Measurements from ENCODE around the gene JHY.
"Not testable (repeated sequence)": the region's sequence is repeated elsewhere in the genome, so short reads cannot be mapped to it uniquely, and the experiment has no call there.

JHY gene

DNA sequence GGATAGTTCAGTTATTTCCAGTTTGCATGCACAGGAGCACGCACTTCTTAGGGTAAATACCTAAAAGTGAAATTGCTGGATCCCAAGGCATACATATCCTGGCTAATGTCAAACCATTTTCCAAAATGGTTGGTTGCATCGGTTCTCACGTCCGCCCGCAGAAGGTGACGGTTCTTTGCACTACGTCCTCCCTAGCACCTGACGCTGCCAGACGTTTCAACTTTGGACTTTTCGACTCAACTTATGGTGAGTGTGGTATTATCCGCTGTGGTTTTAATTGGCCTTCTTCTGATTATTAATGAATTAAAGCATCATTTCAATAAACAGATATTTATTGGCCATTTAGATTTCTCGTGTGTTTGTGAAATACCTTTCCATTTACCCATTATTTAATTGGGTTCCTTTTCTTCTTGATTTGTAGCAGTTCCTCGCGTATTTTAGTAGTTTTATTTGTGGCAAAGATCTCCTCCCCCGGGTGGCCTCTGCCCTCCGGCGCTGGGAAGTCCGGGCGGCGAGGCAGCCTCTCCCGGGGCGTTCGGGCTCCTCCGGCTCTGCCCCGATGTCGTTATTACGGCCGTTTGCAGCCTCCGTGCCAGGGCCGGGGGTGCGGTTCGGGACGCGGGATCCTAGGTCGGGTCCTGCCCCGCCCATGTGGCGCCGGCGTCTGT is at the start of gene JHY:
TSS of gene JHY (plus strand) at position 571 of the 668 bp plus-strand sequence. CDS start 3,091 bp downstream, outside the sequence.
- DNase-seq, result no peak

GRCh38 chr11:122833846-122834464 is 48.6 kb upstream of the JHY start:
- no peak for DNase-seq

DNA sequence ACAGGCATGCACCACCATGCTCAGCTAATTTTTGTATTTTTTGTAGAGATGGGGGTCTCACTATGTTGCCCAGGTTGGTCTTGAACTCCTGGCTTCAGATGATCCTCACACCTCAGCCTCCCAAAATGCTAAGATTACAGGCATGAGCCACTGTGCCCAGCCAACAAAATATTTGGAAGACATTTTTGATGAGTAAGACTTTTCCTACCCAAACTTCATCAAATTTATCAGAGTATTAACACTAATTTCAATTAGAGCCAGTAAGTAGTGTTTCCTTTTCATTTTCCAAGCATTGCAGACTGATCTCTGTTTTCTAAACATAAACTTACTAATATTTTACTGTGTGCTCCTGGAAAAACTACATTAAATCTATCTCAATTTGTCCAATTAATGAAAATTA is 45.6 kb upstream of the JHY start:
- no peak for DNase-seq

GRCh38 chr11:122837528-122838346 is 44.8 kb upstream of the JHY start:
- no peak for DNase-seq

DNA sequence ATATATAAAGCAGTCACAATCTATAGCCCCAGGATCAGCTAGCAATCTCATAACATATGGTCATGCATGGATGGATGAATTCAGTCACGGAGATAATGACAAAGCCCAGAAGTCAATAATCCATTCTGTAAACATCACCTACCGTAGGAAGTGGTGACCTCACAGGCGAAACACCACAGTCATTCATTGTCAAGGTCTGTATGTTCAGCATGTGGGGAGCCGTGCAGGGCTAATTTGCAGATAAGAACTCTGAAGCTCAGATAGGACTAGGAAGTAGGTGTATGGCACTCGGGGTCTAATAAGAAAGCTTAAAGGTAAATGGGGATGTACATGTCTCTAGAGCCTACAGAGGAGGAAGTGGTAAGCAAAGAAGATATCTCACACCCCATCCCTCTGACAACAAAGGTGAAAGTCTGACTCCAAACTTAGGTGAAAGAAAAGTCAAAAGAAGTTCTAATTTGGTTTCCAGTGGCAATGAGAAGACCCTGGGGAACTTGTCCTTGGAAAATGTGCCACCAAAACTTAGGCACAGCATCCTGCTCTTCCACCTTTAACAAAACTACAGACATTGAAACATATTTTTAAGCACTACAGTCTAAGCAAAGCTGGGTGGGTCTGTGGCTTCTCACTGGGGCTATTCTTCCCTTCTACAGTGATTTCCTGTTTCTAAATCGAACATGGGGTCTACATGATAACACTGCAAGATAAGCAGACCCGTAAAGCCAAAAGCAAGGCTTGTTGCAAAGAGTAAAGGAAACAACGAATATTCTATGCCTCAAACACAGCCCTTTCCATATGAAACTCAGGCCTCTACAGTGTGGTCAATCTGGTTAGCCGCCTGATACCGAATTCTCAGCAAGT is 39.0 kb upstream of the JHY start:
- DNase-seq, result peak; percentile 5

DNA sequence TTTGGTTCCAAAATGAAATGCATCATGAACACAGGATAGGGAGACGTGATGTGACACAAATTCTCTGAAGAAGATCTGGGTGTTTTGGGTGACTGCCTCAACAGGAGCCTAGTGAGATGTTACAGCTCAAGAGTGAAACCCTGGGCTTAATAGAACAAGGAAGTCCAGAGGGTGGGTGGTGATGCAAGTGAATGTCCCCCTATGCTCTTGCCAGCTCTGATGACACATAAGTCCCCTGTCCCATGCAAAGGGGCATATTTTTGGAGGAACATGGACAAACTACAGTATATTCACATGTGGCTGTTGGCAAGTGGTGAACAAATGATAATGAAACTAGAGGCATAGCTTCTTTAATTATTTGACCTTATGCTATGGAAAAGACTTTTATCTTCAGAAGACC is 35.1 kb upstream of the JHY start:
- DNase-seq, result no peak

DNA sequence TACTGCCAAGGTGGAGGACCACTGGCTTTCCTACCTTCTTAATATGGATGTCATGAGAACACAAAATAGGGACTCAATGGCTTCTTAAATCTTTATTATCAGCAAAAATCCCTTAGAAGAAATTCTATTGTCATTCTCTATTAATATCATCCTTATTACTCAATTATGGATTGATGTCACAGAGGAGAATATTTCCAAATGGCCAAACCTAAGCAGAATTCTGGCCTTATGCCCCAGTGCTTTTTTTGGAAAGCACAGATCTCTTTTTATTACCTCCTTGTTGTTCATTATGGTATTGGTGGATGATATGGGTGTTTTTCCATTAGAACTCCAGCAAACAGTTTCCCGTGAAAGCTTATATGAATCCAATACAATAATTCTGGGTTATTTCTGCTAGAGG is 34.4 kb upstream of the JHY start:
- no peak for DNase-seq

DNA sequence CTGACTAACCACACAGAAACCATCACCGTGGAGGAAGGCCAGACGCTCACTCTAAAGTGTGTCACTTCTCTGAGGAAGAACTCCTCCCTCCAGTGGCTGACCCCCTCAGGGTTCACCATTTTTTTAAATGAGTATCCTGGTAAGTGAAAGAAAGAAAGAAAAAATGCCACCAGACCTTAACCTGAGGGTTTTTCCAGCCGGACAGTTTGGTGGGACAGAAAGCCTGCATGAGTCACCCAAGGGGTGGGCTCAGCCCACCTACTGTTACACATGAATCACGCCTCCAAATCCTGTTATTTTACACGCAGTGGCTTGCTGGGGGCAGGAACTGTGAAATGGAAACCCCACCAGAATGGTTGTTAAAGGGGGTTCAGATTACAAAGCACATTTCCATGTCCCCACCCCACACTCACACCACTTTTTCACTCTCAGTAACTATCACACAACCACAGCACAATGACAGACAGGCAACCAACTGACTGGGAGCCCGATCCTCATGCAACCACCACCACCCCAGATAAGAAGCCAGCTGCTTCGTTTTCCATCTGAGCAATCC is 32.4 kb upstream of the JHY start:
- no peak for DNase-seq

GRCh38 chr11:122851366-122851966 is 31.1 kb upstream of the JHY start:
- no peak for DNase-seq

- no peak for DNase-seq
These were observed 30.3 kb upstream of the JHY start for GRCh38 chr11:122852074-122852795.

GRCh38 chr11:122852796-122853160 is 29.8 kb upstream of the JHY start:
- no peak for DNase-seq

- DNase-seq, result no peak
These were observed 29.3 kb upstream of the JHY start for GRCh38 chr11:122853261-122853660.

GRCh38 chr11:122853971-122854446 is 28.6 kb upstream of the JHY start:
- no peak for DNase-seq

- no peak for DNase-seq
These were observed 20.9 kb upstream of the JHY start for GRCh38 chr11:122861631-122862030.

GRCh38 chr11:122862091-122862490 is 20.5 kb upstream of the JHY start:
- no peak for DNase-seq

- DNase-seq, result not testable (repeated sequence)
These were observed 19.4 kb upstream of the JHY start for GRCh38 chr11:122863154-122863553.

DNA sequence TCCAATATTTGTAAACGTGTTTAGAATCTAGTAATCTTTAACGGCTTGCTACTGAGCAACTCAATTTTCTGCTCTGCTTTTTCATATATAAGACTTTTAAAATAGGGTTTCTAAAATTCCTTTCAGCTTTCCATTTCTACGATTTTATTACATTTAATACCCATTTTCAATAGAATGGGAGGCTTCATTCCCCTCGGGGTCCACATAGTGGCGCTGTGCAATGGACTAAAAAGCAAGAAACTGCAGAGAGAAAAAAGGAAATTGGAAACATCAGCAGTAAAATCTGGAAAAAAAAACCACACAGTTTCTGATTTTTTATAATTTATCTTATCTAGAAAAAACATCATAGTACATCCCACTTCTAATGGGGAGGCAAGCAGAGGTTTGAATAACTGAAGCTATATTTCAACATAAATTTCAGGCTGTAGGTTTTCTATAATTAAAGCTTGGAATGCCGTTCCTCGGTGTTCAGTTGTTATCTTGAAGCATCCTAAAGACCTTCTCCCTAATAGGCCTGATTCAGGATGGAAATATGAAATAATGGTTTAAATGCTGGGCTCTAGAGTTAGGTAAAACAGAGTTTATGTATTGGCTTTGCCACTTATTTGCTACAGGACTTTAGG is 18.7 kb upstream of the JHY start:
- DNase-seq, result no peak

DNA sequence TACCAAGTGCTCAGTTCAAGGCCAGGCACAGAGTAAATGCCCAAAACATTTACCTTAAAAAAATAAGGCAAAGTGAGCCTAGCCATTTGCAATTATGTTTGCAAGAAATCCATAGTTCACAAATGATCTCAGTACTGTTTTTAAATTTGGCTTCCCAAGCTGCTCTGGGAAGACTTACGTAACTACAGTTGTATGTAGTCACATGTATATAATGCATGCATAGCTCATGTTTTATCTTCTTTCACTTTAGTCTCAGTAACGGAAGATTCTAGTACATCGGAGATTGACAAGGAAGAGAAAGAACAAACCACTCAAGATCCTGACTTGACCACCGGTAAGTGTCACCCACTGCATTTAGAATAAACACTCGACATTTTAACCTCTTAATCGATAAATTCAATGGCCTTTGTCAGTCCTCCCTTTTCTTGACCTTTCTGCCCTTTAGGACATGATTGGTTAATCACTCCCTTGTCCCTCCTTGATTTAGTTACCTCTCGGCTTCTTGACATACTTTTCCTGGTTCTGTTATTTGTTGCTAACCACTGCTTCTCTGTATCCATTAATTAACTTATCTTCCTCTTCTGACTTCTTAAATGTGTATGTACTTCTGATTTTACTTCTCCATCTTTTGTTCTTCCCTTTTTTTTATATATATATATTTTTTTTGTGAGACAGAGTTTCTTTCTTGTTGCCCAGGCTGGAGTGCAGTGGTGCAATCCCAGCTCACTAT is 18.0 kb upstream of the JHY start:
- no peak for DNase-seq

GRCh38 chr11:122869622-122870021 is 12.9 kb upstream of the JHY start:
- no peak for DNase-seq

GRCh38 chr11:122871302-122871701 is 11.3 kb upstream of the JHY start:
- no peak for DNase-seq

All from NK-92 treated with Interleukin-12 subunit alpha and Interleukin-12 subunit beta, amount 100 ng/mL, for 24 hours (cell line).